HepG2 (cell line): Measurements from ENCODE around the gene LSS. TPM values are rescaled to one million over a fixed set of nuclear protein-coding genes. Genes with fewer than 3 reads are reported as not detected.

Source experiments
- DPF2 ChIP-seq: sonication (generic); formaldehyde crosslinking; IDR thresholded peaks from 2 replicates; pipeline ENCODE4 v1.4.0; 2020; ENCODE audit warnings: mild to moderate bottlenecking, low read depth, missing genetic modification reagents, borderline replicate concordance
- IRF2 ChIP-seq: IDR thresholded peaks from 2 replicates; pipeline ENCODE4 v1.6.1; 2018; ENCODE audit warnings: missing genetic modification reagents, missing compliant biosample characterization
- IRX3 ChIP-seq: sonication (generic); formaldehyde crosslinking; IDR thresholded peaks from 2 replicates; pipeline ENCODE4 v1.8.1; 2023; ENCODE audit warnings: mild to moderate bottlenecking, low read depth, missing genetic modification reagents, borderline replicate concordance
- KAT7 ChIP-seq: IDR thresholded peaks from 2 replicates; pipeline ENCODE4 v1.6.1; 2018; ENCODE audit warnings: borderline replicate concordance, missing compliant biosample characterization
- NFAT5 ChIP-seq: sonication (generic); formaldehyde crosslinking; IDR thresholded peaks from 2 replicates; pipeline ENCODE4 v1.4.0; 2020; ENCODE audit warnings: missing genetic modification reagents
- NR1H2 ChIP-seq: sonication (generic); formaldehyde crosslinking; IDR thresholded peaks from 2 replicates; pipeline ENCODE4 v1.8.1; 2022; ENCODE audit warnings: low read depth, missing genetic modification reagents, borderline replicate concordance
- NR3C1 ChIP-seq: sonication (generic); formaldehyde crosslinking; IDR thresholded peaks from 2 replicates; pipeline ENCODE4 v1.4.0; 2020; ENCODE audit warnings: missing genetic modification reagents
- PHF5A ChIP-seq: IDR thresholded peaks from one replicate; pipeline ENCODE4 v1.6.1; 2018; ENCODE audit warnings: low read depth, missing genetic modification reagents; ENCODE audit not compliant: unreplicated experiment
- RNF219 ChIP-seq: sonication (generic); formaldehyde crosslinking; IDR thresholded peaks from 2 replicates; pipeline ENCODE4 v1.5.0; 2020; ENCODE audit warnings: mild to moderate bottlenecking, missing genetic modification reagents
- THRA ChIP-seq: sonication (generic); formaldehyde crosslinking; IDR thresholded peaks from 2 replicates; pipeline ENCODE4 v1.4.0; 2020; ENCODE audit warnings: missing genetic modification reagents, borderline replicate concordance
- XBP1 ChIP-seq: sonication (generic); formaldehyde crosslinking; IDR thresholded peaks from 2 replicates; pipeline ENCODE4 v1.5.0; 2020; ENCODE audit warnings: missing genetic modification reagents
- ZNF512 ChIP-seq: sonication (generic); formaldehyde crosslinking; IDR thresholded peaks from 2 replicates; pipeline ENCODE4 v1.4.0; 2020; ENCODE audit warnings: mild to moderate bottlenecking, missing genetic modification reagents
- ZNF784 ChIP-seq: sonication (generic); formaldehyde crosslinking; IDR thresholded peaks from 2 replicates; pipeline ENCODE4 v1.5.1; 2020; ENCODE audit warnings: missing genetic modification reagents, mild to moderate bottlenecking, borderline replicate concordance
- ZNF83 ChIP-seq: sonication (generic); formaldehyde crosslinking; IDR thresholded peaks from 2 replicates; pipeline ENCODE4 v1.4.0; 2020; ENCODE audit warnings: missing genetic modification reagents, mild to moderate bottlenecking, borderline replicate concordance
- polyA plus RNA-seq, 8 experiments: library from polyadenylated mRNA; depleted of rRNA in 3 of 8; stranded (reverse) in 7 of 8; unstranded in 1 of 8; fragments of >200 nt; fragmentation: Illumina TruSeq in 4 of 8; extraction: Trizol in 4 of 8; gene quantifications; 2 replicates each; pipeline versions ENCODE4 v1.2.1 to v1.2.3, GENCODE V29; 2011 to 2016; ENCODE audit warnings: low read depth in 4 of 8, missing spikeins in 1 of 8, mixed read lengths in 1 of 8; ENCODE audit not compliant: insufficient read depth in 1 of 8
- total RNA-seq, 5 experiments: library from RNA; depleted of rRNA; stranded (reverse); fragments of >200 nt; fragmentation: Illumina TruSeq; extraction: Trizol; gene quantifications; 2 replicates each; pipeline ENCODE4 v1.2.3, GENCODE V29; 2016; ENCODE audit warnings: low read depth in 1 of 5

Gene LSS
- total and polyA plus RNA-seq, 2 of the 13 experiments (the other 11 are each of a cell fraction or from before 2014, with no cell fraction given) = 72.6 to 113 TPM

GRCh38 chr21:46155514-46156377 lies 72.8 kb downstream of the LSS start, which contains the start of gene FTCD (continued):
- peak; percentile 57; the same call in 1 of the 2 replicates for TF ChIP-seq DPF2 (CRISPR knock-in tag)
- TF ChIP-seq IRX3 (CRISPR knock-in tag) = peak; percentile 77; the same call in 1 of the 2 replicates
- no peak for TF ChIP-seq ZNF512 (CRISPR knock-in tag)
- TF ChIP-seq ZNF83 (CRISPR knock-in tag) = peak; percentile 82; the same call in 1 of the 2 replicates
- TF ChIP-seq THRA (CRISPR knock-in tag) = no peak
- TF ChIP-seq KAT7 (CRISPR knock-in tag) = no peak
- no peak for TF ChIP-seq NR3C1 (CRISPR knock-in tag)
- peak; percentile 45; the same call in 1 of the 2 replicates for TF ChIP-seq NFAT5
- TF ChIP-seq NR1H2 (CRISPR knock-in tag) = no peak
- TF ChIP-seq IRF2 (CRISPR knock-in tag) = no peak
- no peak for TF ChIP-seq XBP1 (CRISPR knock-in tag)
- TF ChIP-seq RNF219 = no peak
- peak; percentile 70; the same call in 1 of the 2 replicates for TF ChIP-seq ZNF784 (CRISPR knock-in tag)
- TF ChIP-seq PHF5A (CRISPR knock-in tag) = no peak
